HepG2 (cell line): Measurements from ENCODE around the gene DHRS1. TPM values are rescaled to one million over a fixed set of nuclear protein-coding genes. Genes with fewer than 3 reads are reported as not detected.

Experiments used
- ATAD3A ChIP-seq: sonication (generic); formaldehyde crosslinking; IDR thresholded peaks from 2 replicates; pipeline ENCODE4 v1.4.0; 2020; ENCODE audit warnings: missing genetic modification reagents
- ATF5 ChIP-seq: sonication (generic); formaldehyde crosslinking; IDR thresholded peaks from 2 replicates; pipeline ENCODE4 v1.4.0; 2020; ENCODE audit warnings: mild to moderate bottlenecking, low read depth, missing genetic modification reagents
- GTF2F1 ChIP-seq: fragments of 150-350 bp; IDR thresholded peaks from 2 replicates; pipeline ENCODE4 v1.6.1; 2014; ENCODE audit warnings: low read length
- JUN ChIP-seq: sonication (generic); formaldehyde crosslinking; IDR thresholded peaks from 2 replicates; pipeline ENCODE4 v1.4.0; 2020; ENCODE audit warnings: mild to moderate bottlenecking, missing genetic modification reagents
- KDM2A ChIP-seq: sonication (generic); formaldehyde crosslinking; IDR thresholded peaks from 2 replicates; pipeline ENCODE4 v1.4.0; 2020; ENCODE audit warnings: low read depth, missing genetic modification reagents, borderline replicate concordance
- MAFG ChIP-seq: sonication (generic); formaldehyde crosslinking; IDR thresholded peaks from 2 replicates; pipeline ENCODE4 v1.5.1; 2020; ENCODE audit warnings: mild to moderate bottlenecking, missing genetic modification reagents
- NAIF1 ChIP-seq: sonication (generic); formaldehyde crosslinking; IDR thresholded peaks from 2 replicates; pipeline ENCODE4 v1.5.0; 2020; ENCODE audit warnings: mild to moderate bottlenecking, missing genetic modification reagents, borderline replicate concordance
- NCOR1 ChIP-seq: fragments of 200-600 bp; sonication (generic); IDR thresholded peaks from 2 replicates; pipeline ENCODE4 v1.7.0; 2017; ENCODE audit warnings: antibody characterized with exemption, low read length, borderline replicate concordance
- NFATC3 ChIP-seq: sonication (generic); formaldehyde crosslinking; IDR thresholded peaks from 2 replicates; pipeline ENCODE4 v1.5.1; 2020; ENCODE audit warnings: mild to moderate bottlenecking, missing genetic modification reagents
- NR2C2 ChIP-seq: sonication (generic); formaldehyde crosslinking; IDR thresholded peaks from 2 replicates; pipeline ENCODE4 v1.4.0; 2020; ENCODE audit warnings: missing genetic modification reagents, mild to moderate bottlenecking, moderate library complexity, borderline replicate concordance
- POLR2A ChIP-seq, 2 experiments: IDR thresholded peaks; 2 replicates each; pipeline ENCODE4 v1.6.1; 2011; ENCODE audit warnings: low read depth in 2 of 2, low read length in 2 of 2, mild to moderate bottlenecking in 1 of 2, moderate library complexity in 1 of 2; ENCODE audit not compliant: insufficient read depth in 1 of 2
- RFX3 ChIP-seq: IDR thresholded peaks from 2 replicates; pipeline ENCODE4 v1.6.1; 2016; ENCODE audit warnings: missing biosample characterization, missing genetic modification reagents
- RFXAP ChIP-seq: sonication (generic); formaldehyde crosslinking; IDR thresholded peaks from 2 replicates; pipeline ENCODE4 v1.4.0; 2020; ENCODE audit warnings: missing genetic modification reagents, borderline replicate concordance
- SMARCC2 ChIP-seq: fragments of 450-650 bp; IDR thresholded peaks from 2 replicates; pipeline ENCODE4 v1.6.1; 2017; ENCODE audit warnings: antibody characterized with exemption, mild to moderate bottlenecking
- SMC3 ChIP-seq: IDR thresholded peaks from 2 replicates; pipeline ENCODE4 v1.6.1; 2011; ENCODE audit warnings: low read length, improper control_type of control experiment
- TAF15 ChIP-seq: fragments of 200-400 bp; formaldehyde crosslinking; IDR thresholded peaks from one replicate; pipeline ENCODE4 v1.6.1; 2018; ENCODE audit warnings: mild to moderate bottlenecking, low read depth, low read length; ENCODE audit not compliant: poor library complexity, severe bottlenecking
- TBL1XR1 ChIP-seq: fragments of 150-350 bp; IDR thresholded peaks from 2 replicates; pipeline ENCODE4 v1.6.1; 2014; ENCODE audit warnings: borderline replicate concordance, low read length; ENCODE audit not compliant: partially characterized antibody
- TOE1 ChIP-seq: sonication (generic); formaldehyde crosslinking; IDR thresholded peaks from 2 replicates; pipeline ENCODE4 v1.4.0; 2020; ENCODE audit warnings: mild to moderate bottlenecking, missing genetic modification reagents
- ZBTB37 ChIP-seq: sonication (generic); formaldehyde crosslinking; IDR thresholded peaks from 2 replicates; pipeline ENCODE4 v1.4.0; 2020; ENCODE audit warnings: mild to moderate bottlenecking, missing genetic modification reagents
- ZNF124 ChIP-seq: sonication (generic); formaldehyde crosslinking; IDR thresholded peaks from 2 replicates; pipeline ENCODE4 v1.4.0; 2020; ENCODE audit warnings: missing genetic modification reagents
- ZNF138 ChIP-seq: sonication (generic); formaldehyde crosslinking; IDR thresholded peaks from 2 replicates; pipeline ENCODE4 v1.5.0; 2020; ENCODE audit warnings: mild to moderate bottlenecking, low read depth, missing genetic modification reagents
- ZNF749 ChIP-seq: sonication (generic); formaldehyde crosslinking; IDR thresholded peaks from 2 replicates; pipeline ENCODE4 v1.8.0; 2022; ENCODE audit warnings: mild to moderate bottlenecking, missing genetic modification reagents, moderate library complexity, borderline replicate concordance
- ZNF777 ChIP-seq: sonication (generic); formaldehyde crosslinking; IDR thresholded peaks from 2 replicates; pipeline ENCODE4 v1.4.0; 2020; ENCODE audit warnings: missing genetic modification reagents
- ZNF788 ChIP-seq: sonication (generic); formaldehyde crosslinking; IDR thresholded peaks from 2 replicates; pipeline ENCODE4 v1.5.0; 2020; ENCODE audit warnings: mild to moderate bottlenecking, missing genetic modification reagents, borderline replicate concordance
- ZNF839 ChIP-seq: sonication (generic); formaldehyde crosslinking; IDR thresholded peaks from 2 replicates; pipeline ENCODE4 v1.4.0; 2020; ENCODE audit warnings: missing genetic modification reagents, mild to moderate bottlenecking, borderline replicate concordance
- ZNF891 ChIP-seq: sonication (generic); formaldehyde crosslinking; IDR thresholded peaks from 2 replicates; pipeline ENCODE4 v1.5.0; 2020; ENCODE audit warnings: mild to moderate bottlenecking, missing genetic modification reagents
- polyA plus RNA-seq, 8 experiments: library from polyadenylated mRNA; depleted of rRNA in 3 of 8; stranded (reverse) in 7 of 8; unstranded in 1 of 8; fragments of >200 nt; fragmentation: Illumina TruSeq in 4 of 8; extraction: Trizol in 4 of 8; gene quantifications; 2 replicates each; pipeline versions ENCODE4 v1.2.1 to v1.2.3, GENCODE V29; 2011 to 2016; ENCODE audit warnings: low read depth in 4 of 8, missing spikeins in 1 of 8, mixed read lengths in 1 of 8; ENCODE audit not compliant: insufficient read depth in 1 of 8
- total RNA-seq, 5 experiments: library from RNA; depleted of rRNA; stranded (reverse); fragments of >200 nt; fragmentation: Illumina TruSeq; extraction: Trizol; gene quantifications; 2 replicates each; pipeline ENCODE4 v1.2.3, GENCODE V29; 2016; ENCODE audit warnings: low read depth in 1 of 5
- TF ChIP-seq, protein P1 (sequence below): sonication (generic); formaldehyde crosslinking; IDR thresholded peaks from 2 replicates; pipeline ENCODE4 v1.8.0; 2022; ENCODE audit warnings: mild to moderate bottlenecking, missing genetic modification reagents, borderline replicate concordance
- TF ChIP-seq, protein P2 (sequence below): IDR thresholded peaks from 2 replicates; pipeline ENCODE4 v1.6.1; 2016; ENCODE audit warnings: missing compliant biosample characterization, missing genetic modification reagents, borderline replicate concordance

The DHRS1 gene
- total and polyA plus RNA-seq, 2 of the 13 experiments (the other 11 are each of a cell fraction or from before 2014, with no cell fraction given): 49.8 to 60.8 TPM

DNA sequence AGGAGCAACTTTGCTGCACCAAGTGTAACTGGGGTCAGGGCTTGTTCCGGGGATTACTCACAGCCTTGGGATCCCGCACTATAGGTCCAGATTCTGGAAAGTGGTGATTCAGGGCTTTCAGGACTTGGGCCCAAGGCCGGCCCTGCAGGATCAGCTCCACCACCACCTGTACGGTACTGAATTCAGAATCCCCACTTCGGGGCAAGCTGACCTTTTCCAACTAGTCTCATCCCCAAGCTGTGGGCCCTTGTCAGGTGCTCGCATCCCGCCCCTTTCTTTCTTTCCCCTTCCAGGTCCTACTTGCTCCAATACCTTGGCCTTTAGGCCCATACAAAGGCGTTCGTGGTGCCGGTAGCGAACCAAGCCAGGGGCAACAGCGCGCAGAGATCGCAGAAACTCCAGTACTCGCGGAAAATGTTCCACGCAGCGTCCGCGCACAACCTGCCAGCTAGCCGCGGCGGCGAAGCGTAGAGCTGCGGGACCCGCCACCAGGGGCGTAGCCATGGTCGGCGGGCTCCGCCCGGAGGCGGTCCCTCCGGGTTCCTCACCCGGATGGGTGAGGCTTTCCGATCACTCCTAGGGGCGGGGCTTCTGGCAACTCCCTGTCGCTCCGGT, 57.6 kb downstream of the DHRS1 start (continued):
- 0 out of 2 replicates have a peak, but pooled peaks have one; percentile 19 for TF ChIP-seq ZBTB37 (CRISPR knock-in tag)
- TF ChIP-seq NCOR1: no peak
- TF ChIP-seq SMC3: no peak; the same call in 1 of the 2 replicates
- no peak for TF ChIP-seq ZNF124 (CRISPR knock-in tag)
- no peak for TF ChIP-seq ATF5 (CRISPR knock-in tag)
- TF ChIP-seq POLR2A (IDR thresholded peaks at IDR 0.05; ENCODE audit: insufficient read depth in 1 of 2, low read depth in 2 of 2, low read length in 2 of 2): no peak
- TF ChIP-seq TAF15: peak; percentile 60
- no peak for TF ChIP-seq NAIF1 (CRISPR knock-in tag)
- TF ChIP-seq TOE1 (CRISPR knock-in tag): no peak
- no peak for TF ChIP-seq ZNF749 (CRISPR knock-in tag)
- TF ChIP-seq KDM2A (CRISPR knock-in tag): no peak; the same call in 1 of the 2 replicates
- no peak for TF ChIP-seq ZNF777 (CRISPR knock-in tag)
- no peak for TF ChIP-seq ZNF891 (CRISPR knock-in tag)
- TF ChIP-seq NFATC3: no peak
- no peak; the same call in 1 of the 2 replicates for TF ChIP-seq GTF2F1
- no peak for TF ChIP-seq SMARCC2
- TF ChIP-seq, protein P1, sequence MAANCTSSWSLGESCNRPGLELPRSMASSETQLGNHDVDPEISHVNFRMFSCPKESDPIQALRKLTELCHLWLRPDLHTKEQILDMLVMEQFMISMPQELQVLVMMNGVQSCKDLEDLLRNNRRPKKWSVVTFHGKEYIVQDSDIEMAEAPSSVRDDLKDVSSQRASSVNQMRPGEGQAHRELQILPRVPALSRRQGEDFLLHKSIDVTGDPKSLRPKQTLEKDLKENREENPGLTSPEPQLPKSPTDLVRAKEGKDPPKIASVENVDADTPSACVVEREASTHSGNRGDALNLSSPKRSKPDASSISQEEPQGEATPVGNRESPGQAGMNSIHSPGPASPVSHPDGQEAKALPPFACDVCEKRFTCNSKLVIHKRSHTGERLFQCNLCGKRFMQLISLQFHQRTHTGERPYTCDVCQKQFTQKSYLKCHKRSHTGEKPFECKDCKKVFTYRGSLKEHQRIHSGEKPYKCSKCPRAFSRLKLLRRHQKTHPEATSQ: no peak; the same call in 1 of the 2 replicates
- no peak; the same call in 1 of the 2 replicates for TF ChIP-seq ZNF788
- no peak for TF ChIP-seq ATAD3A (CRISPR knock-in tag)
- peak; percentile 10; the same call in 1 of the 2 replicates for TF ChIP-seq RFX3 (CRISPR knock-in tag)
- TF ChIP-seq NR2C2: no peak
- TF ChIP-seq, protein P2, sequence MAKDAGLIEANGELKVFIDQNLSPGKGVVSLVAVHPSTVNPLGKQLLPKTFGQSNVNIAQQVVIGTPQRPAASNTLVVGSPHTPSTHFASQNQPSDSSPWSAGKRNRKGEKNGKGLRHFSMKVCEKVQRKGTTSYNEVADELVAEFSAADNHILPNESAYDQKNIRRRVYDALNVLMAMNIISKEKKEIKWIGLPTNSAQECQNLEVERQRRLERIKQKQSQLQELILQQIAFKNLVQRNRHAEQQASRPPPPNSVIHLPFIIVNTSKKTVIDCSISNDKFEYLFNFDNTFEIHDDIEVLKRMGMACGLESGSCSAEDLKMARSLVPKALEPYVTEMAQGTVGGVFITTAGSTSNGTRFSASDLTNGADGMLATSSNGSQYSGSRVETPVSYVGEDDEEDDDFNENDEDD (CRISPR knock-in tag): no peak
- TF ChIP-seq RFXAP (CRISPR knock-in tag): no peak
- no peak for TF ChIP-seq TBL1XR1
- TF ChIP-seq JUN (CRISPR knock-in tag): no peak
- peak; percentile 31; the same call in 1 of the 2 replicates for TF ChIP-seq ZNF138 (CRISPR knock-in tag)
- no peak; the same call in 1 of the 2 replicates for TF ChIP-seq ZNF839 (CRISPR knock-in tag)
- no peak for TF ChIP-seq MAFG (CRISPR knock-in tag)
